Activated T-helper 1 cell treated with anti-CD3 and anti-CD28 coated beads, Interleukin-2, amount 50 U/mL, for 16 hours (primary cell): Measurements from ENCODE around the gene C15orf61.

Experiments used
- DNase-seq, 2 donors: peaks; one replicate each; pipeline ENCODE4 v3.0.0-alpha.2; 2020; ENCODE audit warnings: low read depth in 1 of 2, low spot score in 1 of 2

C15orf61 gene

GRCh38 chr15:67521029-67521782, at the start of gene C15orf61:
TSS of gene C15orf61 (plus strand) at chr15:67521131. CDS start at chr15:67521249, 118 bp downstream.
- peak; percentile 64 to 77 for DNase-seq

GRCh38 chr15:67472957-67473356, 48.0 kb upstream of the C15orf61 start:
- no peak for DNase-seq

DNA sequence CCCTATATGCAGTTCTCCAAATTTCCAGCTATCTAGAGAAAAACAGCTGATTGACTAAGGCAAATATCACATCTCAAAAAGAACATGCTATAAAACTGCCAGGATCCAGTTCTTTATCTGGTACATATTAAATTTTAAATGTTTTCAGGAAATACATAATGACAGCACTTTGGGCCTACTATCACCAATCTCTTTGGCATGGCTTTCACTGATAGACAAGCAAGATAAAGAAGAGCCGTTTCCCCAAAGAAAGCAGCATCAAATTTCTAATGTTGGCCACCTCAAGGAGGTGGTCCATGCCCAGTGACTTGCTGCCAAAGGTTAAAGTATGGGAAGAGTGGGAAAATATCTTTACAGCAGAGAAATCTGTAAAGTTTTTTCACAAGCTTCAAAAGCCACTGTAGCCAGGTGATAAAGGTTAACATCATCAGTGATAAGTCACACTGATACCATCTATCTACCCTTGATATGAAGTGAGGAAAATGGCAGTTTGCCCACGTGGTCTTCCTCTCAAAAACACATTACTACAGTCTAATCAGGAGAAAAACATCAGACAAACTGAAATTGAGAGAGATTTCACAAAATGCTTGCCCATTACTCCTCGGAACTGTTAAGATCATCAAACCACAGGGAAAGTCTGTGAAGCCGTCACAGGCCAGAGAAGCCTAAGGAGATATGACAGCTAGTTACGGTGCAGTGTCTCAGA, 46.4 kb upstream of the C15orf61 start:
- DNase-seq = no peak

DNA sequence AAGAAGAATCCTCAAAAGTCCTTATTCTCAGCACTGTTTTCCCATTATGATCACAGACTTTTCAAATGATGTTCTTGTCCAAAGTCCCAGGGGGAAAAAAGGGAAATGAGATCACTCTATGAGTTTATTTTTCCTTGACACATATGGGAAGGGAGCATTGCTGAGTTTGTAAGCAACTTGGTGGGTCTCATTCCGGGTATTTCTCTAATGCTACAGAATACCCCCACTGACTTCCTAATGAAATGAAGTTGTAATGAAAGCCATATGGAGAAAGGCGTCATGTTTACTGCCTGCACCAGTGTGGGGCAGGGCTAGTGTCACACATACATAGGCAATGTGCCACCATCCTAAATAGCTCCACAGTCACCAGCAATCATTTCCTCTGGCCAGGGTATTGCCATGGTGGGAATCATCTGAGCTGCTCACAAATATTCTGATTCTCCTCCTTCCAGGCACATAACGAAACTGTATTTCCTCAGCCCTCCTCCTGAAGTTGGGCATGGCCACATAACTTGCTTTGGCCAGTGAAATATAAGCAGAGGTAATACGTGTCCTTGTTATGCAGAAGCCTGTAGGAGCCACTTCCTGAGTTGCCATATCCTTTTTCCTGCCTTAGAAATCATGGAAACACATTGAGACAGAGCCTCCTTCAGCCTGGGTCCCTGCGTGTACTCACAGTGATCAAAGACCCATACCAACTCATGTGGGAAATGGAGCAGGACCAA, 41.0 kb upstream of the C15orf61 start:
- no peak for DNase-seq

DNA sequence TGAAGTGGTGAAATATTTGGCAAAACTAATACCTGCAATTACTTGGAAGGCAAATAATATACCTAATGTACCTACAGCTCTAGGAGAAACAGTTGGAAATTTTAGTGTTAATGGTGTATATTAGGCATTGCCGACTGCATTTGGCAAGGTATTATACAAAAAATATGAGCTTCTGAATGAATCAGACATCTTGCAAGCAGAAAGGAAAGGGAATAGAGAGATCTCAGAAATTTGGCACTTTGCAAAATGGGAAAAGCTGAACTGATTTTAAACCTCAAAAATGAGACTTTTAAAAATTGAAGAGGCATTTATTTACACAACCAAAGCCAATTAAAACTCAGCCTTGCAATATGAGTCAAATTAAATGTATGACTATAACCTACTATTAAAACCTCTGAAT, 40.2 kb upstream of the C15orf61 start:
- DNase-seq = no peak

GRCh38 chr15:67481680-67482079, 39.3 kb upstream of the C15orf61 start:
- DNase-seq = no peak

GRCh38 chr15:67495585-67495984, 25.3 kb upstream of the C15orf61 start:
- no peak for DNase-seq

GRCh38 chr15:67501177-67501835, 19.6 kb upstream of the C15orf61 start:
- no peak for DNase-seq

DNA sequence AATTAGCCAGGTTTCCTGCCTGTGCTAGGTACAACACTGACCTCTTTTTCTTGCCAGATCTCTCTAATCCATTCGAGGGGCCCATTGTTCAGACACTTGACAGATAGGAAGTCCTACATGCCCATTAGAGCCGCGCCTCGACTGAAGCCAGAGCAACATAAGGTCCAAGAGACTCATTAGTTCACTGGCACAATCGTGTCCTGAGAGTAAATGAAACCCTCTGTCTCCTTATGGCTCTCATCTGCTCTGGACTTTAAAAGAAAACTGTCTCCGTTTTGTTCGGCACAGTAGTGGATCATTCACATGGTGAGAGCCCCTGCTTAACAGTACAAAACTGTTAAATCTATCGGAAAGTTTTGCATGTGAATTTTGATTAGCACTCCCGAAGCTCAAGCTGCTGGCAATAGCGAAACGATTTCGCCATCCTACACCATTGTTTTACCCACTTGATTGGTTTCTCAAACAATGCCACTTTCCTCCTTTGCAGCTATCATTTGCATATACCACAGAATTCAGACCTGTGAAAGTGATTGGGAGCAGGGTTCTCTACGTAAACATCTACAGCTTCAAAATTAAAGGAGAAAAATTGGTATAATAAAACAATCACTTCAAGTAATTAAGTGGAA, 19.0 kb upstream of the C15orf61 start:
- no peak for DNase-seq

DNA sequence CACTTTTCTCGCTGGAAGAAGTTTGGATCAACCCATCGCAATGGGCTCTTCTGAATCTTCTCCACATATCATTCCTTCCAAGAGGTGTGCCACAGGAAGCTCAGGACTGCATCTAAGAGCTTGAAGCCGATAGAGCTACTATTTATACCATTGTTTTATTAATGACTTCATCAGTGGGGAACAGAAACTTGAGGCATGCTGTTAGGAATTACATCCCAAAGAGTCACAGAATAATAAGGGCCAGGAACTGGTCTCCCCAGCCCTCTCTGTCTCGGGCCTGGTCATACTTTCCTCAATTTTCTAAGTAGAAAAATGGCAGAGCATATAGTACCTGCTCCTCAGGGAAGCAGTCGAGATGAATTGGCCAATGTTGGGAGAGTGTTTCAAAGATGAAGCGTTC, 16.9 kb upstream of the C15orf61 start:
- DNase-seq = no peak

DNA sequence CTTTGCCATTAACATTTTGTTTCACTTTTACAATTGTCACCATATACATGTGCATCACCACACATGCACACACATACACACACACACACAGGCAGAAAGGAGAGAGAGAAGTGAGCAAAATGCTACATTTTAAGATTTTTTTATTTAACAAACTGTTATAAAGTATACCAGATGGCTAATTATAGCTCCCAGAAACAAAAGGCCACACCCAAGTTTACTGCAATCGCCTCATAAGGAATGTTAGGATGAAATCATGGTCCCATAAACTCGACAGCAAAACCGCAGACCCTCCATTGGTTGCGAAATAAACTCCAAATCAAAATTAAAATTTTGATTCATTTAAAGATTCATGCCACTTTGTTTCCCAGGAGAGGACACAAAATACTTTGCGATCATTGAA, 16.1 kb upstream of the C15orf61 start:
- DNase-seq = no peak

GRCh38 chr15:67505675-67506572, 15.0 kb upstream of the C15orf61 start:
- DNase-seq = no peak

GRCh38 chr15:67506775-67507747, 13.9 kb upstream of the C15orf61 start:
- DNase-seq = no peak

GRCh38 chr15:67508407-67508806, 12.5 kb upstream of the C15orf61 start:
- no peak for DNase-seq

GRCh38 chr15:67509918-67510317, 11.0 kb upstream of the C15orf61 start:
- DNase-seq = no peak

DNA sequence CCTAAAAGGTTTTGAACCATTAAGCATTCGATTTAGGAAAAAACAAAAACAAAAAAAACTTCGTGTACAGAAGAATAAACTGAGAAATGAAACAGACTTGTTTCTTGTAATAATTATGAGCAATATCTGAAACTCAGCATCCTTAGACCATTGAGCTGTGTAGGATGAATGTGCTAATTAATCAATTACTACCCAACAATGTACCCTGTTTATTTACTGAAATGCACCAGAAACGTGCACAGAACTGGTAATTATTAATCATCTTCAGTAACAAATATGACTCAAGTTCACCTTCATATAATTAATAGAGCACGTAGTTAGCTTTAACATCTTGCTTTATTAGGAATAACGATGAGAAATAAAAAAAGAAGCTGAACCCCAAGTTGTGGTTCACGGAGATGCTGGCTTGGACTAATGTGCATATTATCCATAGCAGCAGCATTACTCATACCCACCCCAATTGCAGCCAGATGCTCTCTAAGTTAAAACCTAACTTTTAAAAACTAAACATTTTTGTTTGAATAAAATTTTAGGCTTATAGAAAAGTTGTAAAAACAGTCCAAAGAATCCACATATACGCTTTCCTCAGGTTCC, 10.2 kb upstream of the C15orf61 start:
- DNase-seq = no peak

DNA sequence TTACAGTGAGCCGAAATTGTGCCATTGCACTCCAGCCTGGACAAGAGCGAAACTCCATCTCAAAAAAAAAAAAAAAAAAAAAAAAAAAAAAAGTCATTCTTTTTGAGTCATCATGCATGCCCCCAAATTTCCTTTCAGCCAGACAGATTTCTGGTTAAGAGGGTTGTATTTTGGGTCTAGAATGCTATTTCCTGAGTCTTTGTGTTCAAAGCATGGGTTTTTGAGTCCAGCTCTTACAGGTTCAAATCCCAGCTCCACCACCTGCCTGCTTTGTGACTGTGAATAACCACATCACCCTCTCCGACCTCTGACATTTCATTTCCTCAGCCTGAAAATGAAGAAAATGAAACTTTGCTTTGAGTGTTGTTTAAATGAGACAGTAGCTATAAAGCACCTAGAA, 9.3 kb upstream of the C15orf61 start:
- DNase-seq = no peak

DNA sequence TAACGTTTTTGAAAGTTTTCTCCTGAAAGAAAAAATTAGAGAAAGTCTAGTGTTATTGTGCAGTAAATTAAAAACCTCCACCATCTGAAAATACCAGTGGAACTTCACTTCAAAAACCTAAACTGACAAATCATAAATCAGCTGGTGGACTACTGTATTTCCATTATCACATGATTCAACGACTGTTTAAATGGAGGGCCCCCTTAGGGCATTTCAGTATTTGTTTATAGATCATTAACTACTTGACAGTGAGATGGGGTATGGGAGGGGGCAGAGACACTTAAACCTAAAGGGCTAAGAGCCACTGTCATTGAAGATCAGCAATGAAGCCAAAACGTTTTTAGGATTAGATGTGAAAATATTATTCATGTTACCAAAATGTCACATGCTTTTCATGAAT, 8.8 kb upstream of the C15orf61 start:
- no peak for DNase-seq
